NCI-H82 (cell line): ENCODE results near the gene STRAP.
A peak's percentile ranks its signal among the peaks of the same experiment; 100 is the strongest.
"Not testable (repeated sequence)": the region's sequence is repeated elsewhere in the genome, so short reads cannot be mapped to it uniquely, and the experiment has no call there.

Experiments used
- DNase-seq: peaks from one replicate; lab custom pipeline; 2025; lab: John Stamatoyannopoulos, UW

Gene STRAP

DNA sequence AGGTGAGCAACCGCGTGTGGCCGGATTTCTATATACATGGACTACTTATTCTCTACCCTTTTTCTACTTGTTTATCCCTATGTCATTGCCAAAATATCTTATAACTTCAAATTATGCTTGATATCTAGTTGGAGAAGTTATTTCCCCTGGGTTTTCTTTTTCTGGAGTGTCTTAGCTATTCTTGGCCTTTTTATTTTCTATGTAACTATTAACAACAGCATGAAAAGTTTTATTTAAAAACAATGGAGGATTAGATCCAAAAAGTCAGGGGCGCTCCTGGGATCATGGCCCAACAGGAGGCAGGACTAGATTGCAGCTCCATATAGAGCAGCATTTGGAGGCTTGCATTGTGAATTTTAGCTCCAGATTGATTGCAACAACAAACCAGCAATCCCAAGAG is 8.6 kb upstream of the STRAP start:
- no peak for DNase-seq

- not testable (repeated sequence) for DNase-seq
These were observed 7.5 kb upstream of the STRAP start for GRCh38 chr12:15874556-15875145.

- DNase-seq, result no peak
These were observed 6.3 kb upstream of the STRAP start for GRCh38 chr12:15875863-15876262.

GRCh38 chr12:15879413-15879812 is 2.8 kb upstream of the STRAP start:
- DNase-seq, result no peak

GRCh38 chr12:15880721-15881120 is 1.5 kb upstream of the STRAP start:
- DNase-seq, result no peak

GRCh38 chr12:15883536-15883935 is 1.3 kb downstream of the STRAP start:
- DNase-seq, result no peak

DNA sequence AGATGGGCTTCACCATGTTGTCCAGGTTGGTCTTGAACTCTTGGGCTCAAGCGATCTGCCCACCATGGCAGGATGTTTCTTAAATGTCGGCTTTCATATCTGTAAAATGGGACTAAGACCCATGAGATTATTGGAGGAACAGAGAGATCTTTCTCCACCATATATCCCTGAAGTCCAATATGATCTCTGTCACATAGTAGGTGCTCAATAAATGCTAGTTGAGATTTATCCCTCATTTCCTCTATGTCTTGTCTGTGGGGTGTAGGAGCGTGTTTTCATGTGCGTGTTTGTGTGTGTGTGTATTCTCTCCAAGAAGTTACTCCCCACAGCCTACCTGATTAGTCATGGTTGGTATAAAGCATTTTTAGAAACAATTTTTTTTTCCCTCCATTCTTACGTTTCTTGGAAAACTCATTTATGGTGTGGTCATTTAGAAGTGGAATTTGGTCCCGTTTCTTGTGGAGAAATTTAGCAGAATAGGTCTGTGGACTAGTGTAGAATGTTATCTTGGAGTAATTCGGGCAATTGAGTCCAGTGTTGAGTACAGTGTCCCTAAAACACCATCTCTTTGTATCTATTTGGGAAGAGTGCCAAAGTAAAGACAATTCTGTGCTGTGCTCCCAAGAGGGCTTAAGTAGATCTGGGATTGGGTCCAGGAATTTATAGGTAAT is 4.3 kb downstream of the STRAP start:
- peak; percentile 23 for DNase-seq

DNA sequence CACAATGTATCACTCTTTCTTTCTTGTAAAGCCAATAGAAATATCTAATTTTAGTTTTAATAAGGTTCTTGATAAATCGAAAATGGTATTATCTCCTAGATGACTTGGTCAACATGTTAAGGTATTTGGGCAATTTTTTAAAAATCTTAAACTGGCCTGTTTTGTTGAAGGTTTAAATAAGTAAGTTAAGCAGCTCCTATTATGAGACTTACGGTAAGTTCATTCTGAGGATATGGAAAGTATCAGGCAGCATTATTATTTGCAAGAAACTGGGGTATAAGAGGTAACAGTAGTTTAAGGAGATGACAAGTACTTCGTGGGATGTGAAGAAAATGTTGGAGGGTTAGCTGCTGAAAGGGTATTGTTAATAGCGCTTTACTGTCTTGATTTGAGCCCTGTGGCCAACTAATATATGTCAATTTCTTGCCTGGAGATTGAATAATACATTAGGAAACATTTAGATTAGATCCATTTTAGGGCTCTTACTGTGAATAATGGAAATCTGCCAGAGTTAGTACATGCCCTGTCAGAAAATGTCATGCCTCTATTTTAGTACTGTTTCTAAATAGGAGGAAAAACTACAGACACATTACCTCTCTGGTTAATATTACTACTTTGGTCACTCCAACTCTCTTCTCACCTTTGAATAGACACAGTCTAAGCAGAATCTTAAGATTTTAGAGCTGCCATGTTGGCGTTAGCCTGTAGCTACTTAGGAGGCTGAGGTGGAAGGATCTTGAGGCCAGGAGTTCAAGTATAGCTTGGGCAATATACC is 5.0 kb downstream of the STRAP start:
- no peak for DNase-seq

DNA sequence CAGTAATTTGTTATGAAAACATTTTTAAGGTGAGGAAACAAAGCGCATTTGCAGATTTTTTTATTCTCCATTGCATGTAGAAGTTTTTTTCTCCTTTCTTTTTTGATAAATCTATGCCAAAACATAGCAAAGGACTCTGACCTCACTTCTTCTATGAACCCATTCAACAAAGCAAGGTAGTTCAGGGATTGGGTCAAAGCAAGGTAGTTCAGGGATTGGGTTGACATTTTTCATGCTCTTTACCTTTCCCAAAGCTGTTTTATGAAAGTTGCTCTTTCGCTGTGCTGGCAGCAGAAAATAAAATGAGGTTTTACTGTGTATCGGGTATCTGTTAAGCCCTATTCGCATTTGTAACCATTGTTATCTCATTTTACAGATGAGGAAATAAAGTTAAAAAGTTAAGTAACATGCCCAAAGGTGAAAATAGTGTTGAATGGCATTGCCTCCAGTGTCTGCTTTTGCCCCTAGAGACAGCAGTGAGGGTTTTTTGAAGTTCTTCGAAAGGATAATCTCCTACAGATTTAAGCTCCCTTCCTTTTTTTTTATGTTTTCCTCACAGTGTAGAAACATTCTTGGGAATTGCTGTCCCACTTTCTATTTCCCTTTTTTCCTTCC is 10.6 kb downstream of the STRAP start:
- no peak for DNase-seq

- DNase-seq, result no peak
These were observed 11.1 kb downstream of the STRAP start for GRCh38 chr12:15893260-15893659.

- no peak for DNase-seq
These were observed 14.7 kb downstream of the STRAP start for GRCh38 chr12:15896867-15897266.

DNA sequence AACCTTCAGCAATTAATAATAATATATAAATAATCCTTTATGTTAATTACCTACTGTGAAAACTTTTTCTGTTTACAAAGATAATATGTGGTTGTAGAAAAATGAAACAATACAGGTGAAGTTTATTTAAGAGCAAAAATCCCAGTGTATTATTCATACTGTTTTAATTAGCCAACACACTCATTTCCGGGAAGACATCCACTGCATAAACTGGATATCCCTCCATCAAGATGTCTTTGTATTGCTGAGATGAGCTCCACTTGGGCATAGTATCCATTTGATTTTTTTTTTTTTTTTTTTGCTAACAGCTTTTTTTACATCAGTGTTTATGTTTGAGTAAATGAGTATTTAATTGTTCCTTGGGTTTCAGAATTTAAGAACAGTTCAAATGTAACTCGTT is 15.2 kb downstream of the STRAP start:
- no peak for DNase-seq

GRCh38 chr12:15899282-15899870 is 17.2 kb downstream of the STRAP start:
- DNase-seq, result peak; percentile 67

DNA sequence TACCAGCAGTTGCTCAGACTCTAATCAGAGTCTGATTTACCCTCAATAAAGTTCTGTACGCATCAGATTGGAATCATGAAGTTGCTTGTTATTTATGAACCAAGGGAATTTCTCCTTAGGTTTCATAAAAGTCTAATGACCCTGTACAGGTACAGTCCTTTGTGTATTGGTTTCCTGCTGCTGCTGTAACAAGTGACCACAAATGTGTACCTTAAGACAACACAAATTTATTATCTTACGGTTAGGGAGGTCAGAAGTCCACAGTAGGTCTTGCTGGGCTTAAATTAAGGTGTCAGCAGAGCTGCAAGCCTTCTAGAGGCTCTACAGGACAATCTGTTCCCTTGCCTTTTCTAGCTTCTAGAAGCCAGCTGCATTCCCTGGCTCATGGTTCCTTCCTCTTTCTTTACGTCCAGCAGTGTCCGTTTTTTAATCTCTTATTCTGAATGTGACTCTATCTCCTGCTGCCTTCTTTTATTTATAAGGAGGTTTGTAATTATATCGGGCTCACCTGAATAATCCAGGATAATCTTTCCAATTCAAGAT is 22.3 kb downstream of the STRAP start:
- DNase-seq, result no peak

- no peak for DNase-seq
These were observed 28.3 kb downstream of the STRAP start for GRCh38 chr12:15910468-15910863.

DNA sequence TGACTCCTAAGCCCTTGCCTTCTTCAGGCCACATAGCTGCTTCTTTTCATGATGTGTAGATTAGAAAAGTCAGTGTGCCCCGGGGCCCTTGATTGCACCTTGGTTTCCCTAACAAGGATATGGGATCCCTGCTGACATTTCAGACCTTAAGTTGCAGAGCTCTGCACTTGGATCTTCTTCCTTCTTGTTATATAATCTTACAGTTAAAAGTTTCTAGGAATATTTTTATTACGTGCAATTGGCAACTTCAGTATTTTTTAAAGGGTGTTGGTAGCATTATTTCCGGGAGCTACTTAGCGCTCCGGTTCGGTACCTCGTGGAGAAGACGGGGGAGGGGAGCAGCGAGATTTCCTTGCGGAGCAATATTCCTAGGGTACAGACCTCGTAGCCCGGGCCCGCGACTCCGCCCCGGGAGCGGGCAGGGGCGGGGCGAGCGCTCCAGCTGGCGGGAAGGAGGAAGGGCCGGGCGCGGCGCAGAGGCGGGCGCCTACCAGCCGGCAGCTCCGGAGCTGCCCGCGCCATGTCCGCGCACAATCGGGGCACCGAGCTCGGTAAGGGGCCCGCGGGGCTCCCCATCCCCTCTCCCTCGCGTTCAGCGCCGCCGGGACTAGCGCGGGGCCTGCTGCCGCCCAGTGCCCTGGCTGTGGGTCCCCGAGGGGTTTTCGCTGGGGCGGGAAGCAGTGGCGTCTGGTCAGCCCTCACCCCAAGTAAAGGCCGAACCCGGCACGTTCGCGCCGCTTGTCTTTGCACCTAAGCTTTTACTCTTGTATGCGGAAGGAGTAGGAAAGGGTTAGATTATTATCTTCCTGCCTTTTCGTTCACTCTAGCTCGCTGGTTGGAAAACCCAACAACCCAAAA is 28.9 kb downstream of the STRAP start, which contains the start of gene DERA:
TSS of gene DERA (plus strand) at position 469 of the 858 bp plus-strand sequence. CDS start at position 521, 52 bp downstream.
- DNase-seq, result peak; percentile 94

GRCh38 chr12:15911931-15912330 is 29.7 kb downstream of the STRAP start:
- peak; percentile 38 for DNase-seq

- not testable (repeated sequence) for DNase-seq
These were observed 31.9 kb downstream of the STRAP start for GRCh38 chr12:15914131-15914530.

DNA sequence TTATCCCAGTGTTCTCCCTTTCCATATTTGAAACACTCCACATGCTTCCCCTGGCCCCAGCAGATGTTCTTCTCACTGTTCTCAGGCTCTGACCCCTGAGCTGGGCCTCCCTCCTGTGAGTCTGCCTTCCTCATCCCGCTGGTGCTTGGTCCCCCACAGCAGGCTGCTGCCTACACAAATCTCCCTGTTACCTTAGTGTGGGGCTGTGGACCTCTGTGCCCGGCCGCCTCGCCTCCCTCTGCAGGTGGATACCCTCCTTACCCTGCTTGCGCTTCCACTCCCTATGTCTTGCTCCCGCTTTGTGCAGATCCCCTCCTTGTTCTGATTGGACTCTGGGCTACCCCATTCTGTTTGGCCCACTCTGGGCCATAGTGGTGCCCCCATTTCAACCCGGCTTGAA is 35.9 kb downstream of the STRAP start:
- peak; percentile 70 for DNase-seq

- DNase-seq, result no peak
These were observed 37.2 kb downstream of the STRAP start for GRCh38 chr12:15919418-15919817.

GRCh38 chr12:15924956-15925355 is 42.8 kb downstream of the STRAP start:
- no peak for DNase-seq
